CD1c-positive myeloid dendritic cell (primary cell): ENCODE measurements around the gene S100A1.
"Not testable (repeated sequence)": the region's sequence is repeated elsewhere in the genome, so short reads cannot be mapped to it uniquely, and the experiment has no call there.

Experiments
- DNase-seq: peaks from one replicate; pipeline ENCODE4 v3.0.0-alpha.2; 2016; ENCODE audit errors: extremely low spot score

The S100A1 gene

GRCh38 chr1:153658400-153659174 is 30.4 kb downstream of the S100A1 start, which contains the start of gene SNAPIN:
Gene SNAPIN, plus strand, starts transcription at chr1:153658703. Its CDS starts 41 bp downstream, at chr1:153658744.
- peak; percentile 94 for DNase-seq

GRCh38 chr1:153659175-153659534 is 30.9 kb downstream of the S100A1 start:
- no peak for DNase-seq

- no peak for DNase-seq
These were observed 31.4 kb downstream of the S100A1 start for GRCh38 chr1:153659656-153660055.

DNA sequence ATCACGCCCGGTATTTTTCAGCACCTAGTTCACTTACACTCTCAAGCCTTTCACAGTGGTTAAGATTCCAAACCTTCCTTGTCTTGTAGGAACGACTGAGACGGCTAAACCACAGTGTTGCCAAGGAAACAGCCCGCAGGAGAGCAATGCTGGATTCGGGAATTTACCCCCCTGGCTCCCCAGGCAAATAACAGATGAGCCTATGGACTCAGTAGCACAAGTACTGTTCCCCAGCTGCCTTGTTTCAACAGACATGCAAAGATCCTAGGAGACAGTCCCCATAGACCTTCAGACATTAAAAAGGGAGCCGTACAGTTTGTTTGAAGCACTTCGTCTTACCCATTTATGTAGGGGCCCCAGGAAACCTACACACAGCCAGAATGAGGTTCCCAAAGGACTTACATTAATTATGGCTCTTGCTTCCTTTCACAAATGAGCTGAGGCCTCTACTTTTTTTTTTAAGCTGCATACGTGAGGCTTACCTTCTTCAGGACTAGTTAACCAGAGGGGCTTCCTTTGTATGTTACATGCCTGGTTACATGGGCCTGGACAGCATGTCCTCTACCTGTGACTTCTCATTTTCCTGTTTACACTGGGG is 33.0 kb downstream of the S100A1 start:
- DNase-seq, result no peak

- DNase-seq, result no peak
These were observed 34.0 kb downstream of the S100A1 start for GRCh38 chr1:153662269-153662668.

GRCh38 chr1:153663211-153663610 is 35.0 kb downstream of the S100A1 start:
- DNase-seq, result no peak

DNA sequence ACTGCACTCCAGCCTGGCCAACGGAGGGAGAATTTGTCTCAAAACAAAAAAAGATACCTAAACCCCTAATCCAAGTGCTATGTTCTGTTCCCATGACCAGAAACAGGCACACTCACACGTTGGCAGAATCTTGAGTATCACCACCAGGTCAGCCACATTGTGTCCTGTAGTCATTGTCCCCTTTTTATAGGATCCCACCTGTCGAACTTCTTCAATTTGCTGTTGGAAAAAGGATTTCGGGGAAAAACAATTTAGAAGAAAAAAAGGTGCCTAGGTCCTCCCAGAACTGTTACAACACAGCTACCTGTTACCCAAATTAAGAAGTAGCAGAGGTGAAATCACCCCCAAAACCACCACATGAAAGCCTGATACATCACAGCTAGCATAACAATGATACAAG is 39.2 kb downstream of the S100A1 start:
- no peak for DNase-seq

DNA sequence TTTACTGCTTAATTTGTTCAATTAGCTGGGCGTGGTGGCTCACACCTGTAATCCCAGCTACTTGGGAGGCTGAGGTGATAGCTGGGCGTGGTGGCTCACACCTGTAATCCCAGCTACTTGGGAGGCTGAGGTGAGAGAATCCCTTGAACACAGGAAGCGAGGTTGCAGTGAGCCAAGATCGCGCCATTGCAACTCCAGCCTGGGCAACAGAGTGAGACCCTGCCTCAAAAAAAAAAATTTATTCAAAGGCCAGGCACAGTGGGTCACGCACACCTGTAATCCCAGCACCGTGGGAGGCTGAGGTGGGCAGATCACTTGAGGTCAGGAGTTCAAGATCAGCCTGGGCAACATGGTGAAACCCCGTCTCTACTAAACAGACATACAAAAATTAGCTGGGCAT is 40.4 kb downstream of the S100A1 start:
- DNase-seq, result not testable (repeated sequence)

GRCh38 chr1:153669606-153670005 is 41.4 kb downstream of the S100A1 start:
- no peak for DNase-seq

- DNase-seq, result no peak
These were observed 42.1 kb downstream of the S100A1 start for GRCh38 chr1:153670257-153670858.

GRCh38 chr1:153670859-153671627 is 42.8 kb downstream of the S100A1 start, which contains the start of gene ILF2:
Gene ILF2, minus strand, starts transcription at chr1:153670993. Its CDS starts 71 bp downstream, at chr1:153670922.
- peak; percentile 100 for DNase-seq

GRCh38 chr1:153671628-153672353 is 43.6 kb downstream of the S100A1 start:
- DNase-seq, result not testable (repeated sequence)

- no peak for DNase-seq
These were observed 45.3 kb downstream of the S100A1 start for GRCh38 chr1:153673511-153673910.

DNA sequence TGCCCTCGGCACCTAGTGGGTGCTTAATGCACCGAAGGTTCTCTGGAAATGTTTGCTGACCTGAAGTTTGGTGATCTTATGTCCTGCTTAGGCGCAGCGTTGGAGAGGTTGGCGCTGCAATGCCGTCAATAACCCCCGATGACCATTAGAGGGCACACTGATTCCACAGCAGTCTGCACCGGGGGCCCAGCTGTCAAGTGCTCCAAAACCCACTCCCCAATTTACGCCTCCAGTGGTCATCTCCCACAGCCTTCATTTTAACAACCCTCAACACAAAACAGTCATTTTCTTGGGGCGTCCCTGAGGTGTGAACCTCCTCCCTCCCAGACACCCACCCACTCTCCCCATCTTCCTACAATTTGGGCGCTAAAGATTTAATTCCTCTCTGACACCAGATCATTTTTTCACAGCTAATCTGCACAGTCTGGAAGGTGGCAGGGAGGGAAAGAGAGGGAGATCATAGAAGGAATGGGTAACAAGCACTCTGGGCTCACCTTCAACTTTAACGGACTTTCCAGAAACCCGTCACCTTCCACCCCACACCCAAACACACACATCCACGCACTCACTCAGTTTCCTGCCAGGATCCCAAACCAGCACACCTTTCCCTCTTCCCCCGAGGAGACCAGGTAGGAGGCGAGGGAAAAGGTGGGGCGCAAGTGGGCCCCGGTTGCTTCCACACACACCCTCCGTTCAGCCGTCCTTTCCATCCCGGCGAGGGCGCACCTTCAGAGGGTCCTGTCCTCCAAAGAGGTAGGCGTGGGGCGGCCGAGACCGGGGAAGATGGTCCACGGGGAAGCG is 49.7 kb downstream of the S100A1 start:
- DNase-seq, result peak; percentile 63

DNA sequence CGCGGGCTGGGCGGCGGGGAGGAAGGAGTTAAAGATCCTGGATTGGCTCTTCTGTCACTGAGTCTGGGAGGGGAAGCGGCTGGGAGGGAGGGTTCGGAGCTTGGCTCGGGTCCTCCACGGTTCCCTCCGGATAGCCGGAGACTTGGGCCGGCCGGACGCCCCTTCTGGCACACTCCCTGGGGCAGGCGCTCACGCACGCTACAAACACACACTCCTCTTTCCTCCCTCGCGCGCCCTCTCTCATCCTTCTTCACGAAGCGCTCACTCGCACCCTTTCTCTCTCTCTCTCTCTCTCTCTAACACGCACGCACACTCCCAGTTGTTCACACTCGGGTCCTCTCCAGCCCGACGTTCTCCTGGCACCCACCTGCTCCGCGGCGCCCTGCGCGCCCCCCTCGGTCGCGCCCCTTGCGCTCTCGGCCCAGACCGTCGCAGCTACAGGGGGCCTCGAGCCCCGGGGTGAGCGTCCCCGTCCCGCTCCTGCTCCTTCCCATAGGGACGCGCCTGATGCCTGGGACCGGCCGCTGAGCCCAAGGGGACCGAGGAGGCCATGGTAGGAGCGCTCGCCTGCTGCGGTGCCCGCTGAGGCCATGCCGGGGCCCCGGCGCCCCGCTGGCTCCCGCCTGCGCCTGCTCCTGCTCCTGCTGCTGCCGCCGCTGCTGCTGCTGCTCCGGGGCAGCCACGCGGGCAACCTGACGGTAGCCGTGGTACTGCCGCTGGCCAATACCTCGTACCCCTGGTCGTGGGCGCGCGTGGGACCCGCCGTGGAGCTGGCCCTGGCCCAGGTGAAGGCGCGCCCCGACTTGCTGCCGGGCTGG is 50.5 kb downstream of the S100A1 start, which contains the start of gene NPR1:
NPR1 (plus strand) TSS at position 170 of the 818 bp plus-strand sequence; CDS start at position 591, 421 bp downstream.
- peak; percentile 46 for DNase-seq

- peak; percentile 39 for DNase-seq
These were observed 51.3 kb downstream of the S100A1 start for GRCh38 chr1:153679337-153680119.

GRCh38 chr1:153680120-153680403 is 51.8 kb downstream of the S100A1 start:
- DNase-seq, result no peak
